Ascending aorta (tissue), 2 donors: Measurements from ENCODE around the gene SELENOF. TPM values are rescaled to one million over a fixed set of nuclear protein-coding genes. Genes with fewer than 3 reads are reported as not detected.

Experiments
- DNase-seq, 2 donors: peaks; one replicate each; pipeline ENCODE4 v3.0.0-alpha.2; 2019; ENCODE audit warnings: low spot score in 2 of 2
- H3K27ac ChIP-seq, 2 donors: fragments of 200-600 bp; sonication (generic); one replicate each; pipeline ENCODE4 v1.5.1; 2016 to 2017; ENCODE audit warnings: mild to moderate bottlenecking in 1 of 2
- H3K27me3 ChIP-seq: fragments of 200-600 bp; sonication (generic); one replicate; pipeline ENCODE4 v1.5.1; 2017
- H3K36me3 ChIP-seq, 2 donors: fragments of 200-600 bp; sonication (generic); one replicate each; pipeline ENCODE4 v1.5.1; 2016
- H3K4me1 ChIP-seq, 2 donors: fragments of 200-600 bp; sonication (generic); one replicate each; pipeline ENCODE4 v1.5.1; 2016 to 2017; ENCODE audit warnings: mild to moderate bottlenecking in 1 of 2
- H3K4me3 ChIP-seq, 2 donors: fragments of 200-600 bp; sonication (generic); one replicate each; pipeline ENCODE4 v1.5.1; 2016 to 2017; ENCODE audit warnings: mild to moderate bottlenecking in 1 of 2
- H3K9me3 ChIP-seq, 2 donors: fragments of 200-600 bp; sonication (generic); one replicate each; pipeline ENCODE4 v1.5.1; 2016
- intact Hi-C: fragments of 100-400 bp; cut with DNase I; formaldehyde crosslinking; loops from one replicate; pipeline ENCODE4 v1.15.1; 2023
- total RNA-seq: library from RNA; depleted of rRNA; stranded (reverse); fragments of >200 nt; gene quantifications from one replicate; pipeline ENCODE4 v1.1.0, GENCODE V29; 2016
- TF ChIP-seq, protein P1 (sequence below), 3 experiments: fragments of 200-600 bp in 2 of 3; fragments of 450-650 bp in 1 of 3; sonication (generic) in 2 of 3; IDR thresholded peaks; one replicate each; pipeline ENCODE4 v1.5.1; 2016 to 2019; ENCODE audit warnings: antibody characterized with exemption in 3 of 3, mild to moderate bottlenecking in 1 of 3, moderate library complexity in 1 of 3

SELENOF gene
- total RNA-seq, 1 donor from 2014 or later = 124 TPM

DNA sequence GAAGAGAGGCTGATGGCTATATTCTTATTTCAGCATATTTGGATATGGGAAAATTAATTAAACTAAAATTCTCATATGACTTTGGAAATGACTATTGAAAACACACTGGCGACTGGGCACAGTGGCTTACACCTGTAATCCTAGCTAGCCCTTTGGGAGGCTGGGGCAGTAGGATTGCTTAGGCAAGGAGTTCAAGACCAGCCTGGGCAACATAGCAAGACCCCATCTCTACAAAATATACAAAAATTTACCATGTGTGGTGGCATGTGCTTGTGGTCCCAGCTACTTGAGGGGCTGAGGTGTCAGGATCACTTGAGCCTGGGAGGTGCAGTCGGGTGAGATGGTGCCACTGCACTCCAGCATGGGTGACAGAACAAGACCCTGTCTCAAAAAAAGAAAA is 26.7 kb upstream of the SELENOF start:
- no peaks in the 10 kb centered on the region for H3K27me3 ChIP-seq
- intact Hi-C loops = no loop called here
- H3K9me3 ChIP-seq = no peaks in the 10 kb centered on the region
- no peak for DNase-seq
- TF ChIP-seq, protein P1, sequence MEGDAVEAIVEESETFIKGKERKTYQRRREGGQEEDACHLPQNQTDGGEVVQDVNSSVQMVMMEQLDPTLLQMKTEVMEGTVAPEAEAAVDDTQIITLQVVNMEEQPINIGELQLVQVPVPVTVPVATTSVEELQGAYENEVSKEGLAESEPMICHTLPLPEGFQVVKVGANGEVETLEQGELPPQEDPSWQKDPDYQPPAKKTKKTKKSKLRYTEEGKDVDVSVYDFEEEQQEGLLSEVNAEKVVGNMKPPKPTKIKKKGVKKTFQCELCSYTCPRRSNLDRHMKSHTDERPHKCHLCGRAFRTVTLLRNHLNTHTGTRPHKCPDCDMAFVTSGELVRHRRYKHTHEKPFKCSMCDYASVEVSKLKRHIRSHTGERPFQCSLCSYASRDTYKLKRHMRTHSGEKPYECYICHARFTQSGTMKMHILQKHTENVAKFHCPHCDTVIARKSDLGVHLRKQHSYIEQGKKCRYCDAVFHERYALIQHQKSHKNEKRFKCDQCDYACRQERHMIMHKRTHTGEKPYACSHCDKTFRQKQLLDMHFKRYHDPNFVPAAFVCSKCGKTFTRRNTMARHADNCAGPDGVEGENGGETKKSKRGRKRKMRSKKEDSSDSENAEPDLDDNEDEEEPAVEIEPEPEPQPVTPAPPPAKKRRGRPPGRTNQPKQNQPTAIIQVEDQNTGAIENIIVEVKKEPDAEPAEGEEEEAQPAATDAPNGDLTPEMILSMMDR (IDR thresholded peaks at IDR 0.05) = no peak
- H3K4me1 ChIP-seq = no peaks in the 10 kb centered on the region
- no peak overlapping the region for H3K4me3 ChIP-seq
- no peak overlapping the region for H3K27ac ChIP-seq
- H3K36me3 ChIP-seq = no peaks in the 10 kb centered on the region

DNA sequence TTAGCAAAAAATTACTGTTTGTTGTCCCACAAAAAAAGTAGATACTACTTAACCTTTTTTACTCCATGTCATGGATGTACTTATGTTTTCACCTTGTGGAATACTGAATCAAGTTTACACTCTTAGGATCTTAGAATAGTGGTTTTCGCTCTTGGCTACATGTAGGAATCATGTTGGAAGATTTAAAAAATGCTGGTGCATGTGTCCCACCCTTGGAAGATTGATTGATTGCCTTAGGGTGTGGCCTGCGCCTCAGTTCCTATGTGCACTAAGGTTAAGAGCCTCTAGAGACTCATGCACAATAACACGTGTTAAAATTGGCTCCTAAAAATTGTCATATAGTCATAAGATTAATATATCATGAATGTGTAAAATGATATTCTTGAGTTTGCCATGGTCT is 25.5 kb upstream of the SELENOF start:
- no peaks in the 10 kb centered on the region for H3K9me3 ChIP-seq
- no peak overlapping the region for H3K4me3 ChIP-seq
- DNase-seq = no peak
- H3K36me3 ChIP-seq = no peaks in the 10 kb centered on the region
- intact Hi-C loops = no loop called here
- no peak overlapping the region for H3K27ac ChIP-seq
- H3K4me1 ChIP-seq = no peaks in the 10 kb centered on the region
- H3K27me3 ChIP-seq = no peaks in the 10 kb centered on the region
- TF ChIP-seq, protein P1 (IDR thresholded peaks at IDR 0.05) = no peak

DNA sequence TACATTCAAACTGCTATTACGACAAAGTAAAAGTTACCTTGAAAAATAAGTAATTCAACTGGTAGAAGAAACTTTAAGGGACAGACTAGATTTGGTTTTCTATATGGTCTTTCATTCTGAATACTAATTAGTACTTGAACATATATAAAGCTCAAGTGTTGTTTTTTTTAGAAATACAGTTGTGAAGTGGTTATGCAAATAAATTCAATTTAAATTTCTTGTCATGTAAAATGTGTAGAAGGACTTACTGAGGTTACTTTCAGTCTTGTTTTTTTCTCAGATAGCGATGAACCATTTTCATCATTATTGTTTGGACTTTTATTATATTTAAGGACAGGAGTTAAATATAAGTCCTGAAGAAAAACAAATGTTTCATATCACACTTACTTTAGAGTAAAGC is 24.9 kb upstream of the SELENOF start:
- DNase-seq = no peak
- TF ChIP-seq, protein P1 (IDR thresholded peaks at IDR 0.05) = no peak
- no peaks in the 10 kb centered on the region for H3K9me3 ChIP-seq
- H3K27ac ChIP-seq = no peak overlapping the region
- intact Hi-C loops = no loop called here
- H3K27me3 ChIP-seq = no peaks in the 10 kb centered on the region
- H3K4me3 ChIP-seq = no peak overlapping the region
- H3K4me1 ChIP-seq = no peaks in the 10 kb centered on the region
- no peaks in the 10 kb centered on the region for H3K36me3 ChIP-seq

DNA sequence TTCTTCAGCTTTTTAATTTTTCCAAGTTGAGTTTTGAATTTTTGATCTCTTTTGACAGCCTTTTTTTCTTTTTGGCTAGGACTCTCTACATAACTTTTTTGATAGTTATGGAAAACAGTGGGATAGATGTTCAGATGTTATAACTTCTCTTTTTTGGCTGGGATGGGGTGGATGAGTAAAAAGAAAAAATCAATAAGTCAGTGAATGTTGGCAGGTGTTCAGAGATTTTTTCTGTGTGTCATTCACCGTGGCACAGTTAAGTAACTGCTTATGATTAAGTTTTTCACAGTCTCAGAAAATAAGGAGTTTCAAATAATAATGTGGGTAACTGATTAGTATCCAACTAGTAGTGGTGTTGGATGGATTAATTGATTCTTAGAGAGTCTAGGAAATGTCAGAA is 24.5 kb upstream of the SELENOF start:
- no peaks in the 10 kb centered on the region for H3K27me3 ChIP-seq
- intact Hi-C loops = no loop called here
- H3K9me3 ChIP-seq = no peaks in the 10 kb centered on the region
- no peaks in the 10 kb centered on the region for H3K4me1 ChIP-seq
- H3K4me3 ChIP-seq = no peak overlapping the region
- H3K36me3 ChIP-seq = no peaks in the 10 kb centered on the region
- no peak overlapping the region for H3K27ac ChIP-seq
- TF ChIP-seq, protein P1 (IDR thresholded peaks at IDR 0.05) = no peak
- DNase-seq = no peak

- TF ChIP-seq, protein P1 (IDR thresholded peaks at IDR 0.05) = no peak
- Histone ChIP-seq H3K9me3 (no peaks in the 10 kb centered on the region), H3K36me3 (no peaks in the 10 kb centered on the region), H3K27ac (no peak overlapping the region), H3K27me3 (no peaks in the 10 kb centered on the region), H3K4me1 (no peaks in the 10 kb centered on the region), H3K4me3 (no peak overlapping the region)
- DNase-seq = no peak
- intact Hi-C loops = no loop called here
Observed at GRCh38 chr1:86933562-86934377, 19.8 kb upstream of the SELENOF start.
